ENCODE measurements around the gene CCDC9B.

Gene CCDC9B

GRCh38 chr15:40290918-40291574 is 49.7 kb downstream of the CCDC9B start:
- peak; percentile 39 to 64 for DNase-seq
- no CpG with 5 or more reads among the region's 68 CpGs for WGBS (ENCODE audit: extremely low coverage, insufficient coverage, insufficient read length)
- H3K79me2 ChIP-seq (ENCODE audit: control insufficient read depth, insufficient read depth, low read length, poor library complexity), result no peaks in the 10 kb centered on the region
- H4K8ac ChIP-seq (ENCODE audit: low read depth, low read length), result no peak overlapping the region
- peak overlapping the region; percentile 46 for H2AFZ ChIP-seq (ENCODE audit: insufficient read depth, low read length, poor library complexity)
- H2AK5ac ChIP-seq (ENCODE audit: low read length), result no peak overlapping the region
- H4K12ac ChIP-seq (ENCODE audit: low read depth, low read length), result no peak overlapping the region
- H3K18ac ChIP-seq (ENCODE audit: low read length), result no peak overlapping the region
- H3K14ac ChIP-seq (ENCODE audit: low read length), result peak overlapping the region; percentile 33
- peaks cover 2% of the 10 kb centered on the region for H3K9me3 ChIP-seq (ENCODE audit: insufficient read depth, low read depth, low read length)
- H3K27ac ChIP-seq (ENCODE audit: low read depth, low read length), result no peak overlapping the region
- H2BK5ac ChIP-seq (ENCODE audit: low read depth, low read length, poor library complexity), result no peak overlapping the region
- H3K79me1 ChIP-seq (ENCODE audit: low read length), result peaks cover 3% of the 10 kb centered on the region
- H3K4me1 ChIP-seq (ENCODE audit: control insufficient read depth in 1 of 2, insufficient read depth in 2 of 2, low read length in 2 of 2), result peaks cover 14 to 22% of the 10 kb centered on the region in 2 experiments
- H3K4me2 ChIP-seq (ENCODE audit: low read length), result peak overlapping the region; percentile 65
- no peak overlapping the region for H4K91ac ChIP-seq (ENCODE audit: low read depth, low read length)
- peak overlapping the region; percentile 21 for H3K4me3 ChIP-seq (ENCODE audit: low read depth, low read length)
- H3K23ac ChIP-seq (ENCODE audit: low read length), result no peak overlapping the region
- peaks cover 18% of the 10 kb centered on the region for H3K27me3 ChIP-seq (ENCODE audit: insufficient read depth, low read length)
- no peak overlapping the region for H2BK12ac ChIP-seq (ENCODE audit: low read length)
- no peaks in the 10 kb centered on the region for H3K36me3 ChIP-seq (ENCODE audit: control insufficient read depth in 1 of 2, insufficient read depth in 2 of 2, low read length in 2 of 2)
- no peak overlapping the region for H3K9ac ChIP-seq (ENCODE audit: low read length)
- no peak overlapping the region for H3K4ac ChIP-seq (ENCODE audit: low read depth, low read length)
- no peak overlapping the region for H2BK120ac ChIP-seq (ENCODE audit: insufficient read depth, low read length, poor library complexity)

DNA sequence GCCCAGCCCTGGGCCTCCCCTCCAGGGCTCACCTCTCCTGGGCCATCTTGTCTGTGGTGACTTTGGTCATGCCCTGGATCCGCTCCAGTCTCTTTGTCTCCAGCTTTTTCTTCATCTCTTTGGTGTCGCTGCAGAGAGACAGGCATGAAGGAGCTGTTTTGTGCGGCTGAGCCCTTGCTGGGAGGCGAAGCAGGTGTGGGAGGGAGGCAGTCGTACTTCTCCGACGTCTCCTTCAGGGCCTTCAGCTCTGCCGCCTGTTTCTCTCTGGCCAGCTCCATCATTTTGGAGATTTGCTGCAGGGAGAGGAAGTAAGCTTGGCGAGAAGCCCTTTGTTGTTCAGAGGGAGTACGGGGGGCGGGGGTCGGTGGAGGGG is 50.2 kb downstream of the CCDC9B start:
- Histone ChIP-seq H3K4me3 (ENCODE audit: low read depth, low read length) (no peak overlapping the region), H3K14ac (ENCODE audit: low read length) (no peak overlapping the region), H2AK5ac (ENCODE audit: low read length) (no peak overlapping the region), H3K4me1 (ENCODE audit: control insufficient read depth in 1 of 2, insufficient read depth in 2 of 2, low read length in 2 of 2) (peaks cover 19 to 22% of the 10 kb centered on the region in 2 experiments), H2AFZ (ENCODE audit: insufficient read depth, low read length, poor library complexity) (no peak overlapping the region), H3K27ac (ENCODE audit: low read depth, low read length) (no peak overlapping the region), H3K4ac (ENCODE audit: low read depth, low read length) (no peak overlapping the region), H2BK5ac (ENCODE audit: low read depth, low read length, poor library complexity) (no peak overlapping the region), H3K4me2 (ENCODE audit: low read length) (no peak overlapping the region), H2BK12ac (ENCODE audit: low read length) (no peak overlapping the region), H3K36me3 (ENCODE audit: control insufficient read depth in 1 of 2, insufficient read depth in 2 of 2, low read length in 2 of 2) (no peaks in the 10 kb centered on the region), H3K79me1 (ENCODE audit: low read length) (peaks cover 3% of the 10 kb centered on the region), H4K12ac (ENCODE audit: low read depth, low read length) (no peak overlapping the region), H2BK120ac (ENCODE audit: insufficient read depth, low read length, poor library complexity) (no peak overlapping the region), H4K8ac (ENCODE audit: low read depth, low read length) (no peak overlapping the region), H3K79me2 (ENCODE audit: control insufficient read depth, insufficient read depth, low read length, poor library complexity) (no peaks in the 10 kb centered on the region), H4K91ac (ENCODE audit: low read depth, low read length) (no peak overlapping the region), H3K18ac (ENCODE audit: low read length) (no peak overlapping the region), H3K23ac (ENCODE audit: low read length) (no peak overlapping the region), H3K9me3 (ENCODE audit: insufficient read depth, low read depth, low read length) (peaks cover 2% of the 10 kb centered on the region), H3K27me3 (ENCODE audit: insufficient read depth, low read length) (peaks cover 18% of the 10 kb centered on the region), H3K9ac (ENCODE audit: low read length) (no peak overlapping the region)
- no peak for DNase-seq
- no CpG with 5 or more reads among the region's 12 CpGs for WGBS (ENCODE audit: extremely low coverage, insufficient coverage, insufficient read length)

- H2AFZ ChIP-seq (ENCODE audit: insufficient read depth, low read length, poor library complexity), result no peak overlapping the region
- H2BK120ac ChIP-seq (ENCODE audit: insufficient read depth, low read length, poor library complexity), result no peak overlapping the region
- no peak overlapping the region for H3K4me3 ChIP-seq (ENCODE audit: low read depth, low read length)
- H3K18ac ChIP-seq (ENCODE audit: low read length), result no peak overlapping the region
- no peak overlapping the region for H3K4me2 ChIP-seq (ENCODE audit: low read length)
- H3K9ac ChIP-seq (ENCODE audit: low read length), result no peak overlapping the region
- WGBS (ENCODE audit: extremely low coverage, insufficient coverage, insufficient read length), result no CpG with 5 or more reads among the region's 6 CpGs
- no peak overlapping the region for H3K4ac ChIP-seq (ENCODE audit: low read depth, low read length)
- H4K8ac ChIP-seq (ENCODE audit: low read depth, low read length), result no peak overlapping the region
- H3K14ac ChIP-seq (ENCODE audit: low read length), result no peak overlapping the region
- no peak overlapping the region for H3K27ac ChIP-seq (ENCODE audit: low read depth, low read length)
- H3K23ac ChIP-seq (ENCODE audit: low read length), result no peak overlapping the region
- H2BK5ac ChIP-seq (ENCODE audit: low read depth, low read length, poor library complexity), result no peak overlapping the region
- no peak overlapping the region for H2BK12ac ChIP-seq (ENCODE audit: low read length)
- DNase-seq, result no peak
- no peaks in the 10 kb centered on the region for H3K36me3 ChIP-seq (ENCODE audit: control insufficient read depth in 1 of 2, insufficient read depth in 2 of 2, low read length in 2 of 2)
- H4K91ac ChIP-seq (ENCODE audit: low read depth, low read length), result no peak overlapping the region
- H2AK5ac ChIP-seq (ENCODE audit: low read length), result no peak overlapping the region
- H3K79me1 ChIP-seq (ENCODE audit: low read length), result peaks cover 6% of the 10 kb centered on the region
- peaks cover 2% of the 10 kb centered on the region for H3K9me3 ChIP-seq (ENCODE audit: insufficient read depth, low read depth, low read length)
- no peak overlapping the region for H4K12ac ChIP-seq (ENCODE audit: low read depth, low read length)
- peaks cover 22 to 25% of the 10 kb centered on the region in 2 experiments for H3K4me1 ChIP-seq (ENCODE audit: control insufficient read depth in 1 of 2, insufficient read depth in 2 of 2, low read length in 2 of 2)
- peaks cover 18% of the 10 kb centered on the region for H3K27me3 ChIP-seq (ENCODE audit: insufficient read depth, low read length)
- H3K79me2 ChIP-seq (ENCODE audit: control insufficient read depth, insufficient read depth, low read length, poor library complexity), result no peaks in the 10 kb centered on the region
Observed at GRCh38 chr15:40289140-40289775, 51.5 kb downstream of the CCDC9B start.

GRCh38 chr15:40287968-40288367 is 52.8 kb downstream of the CCDC9B start:
- no peak overlapping the region for H3K18ac ChIP-seq (ENCODE audit: low read length)
- no peak overlapping the region for H2BK120ac ChIP-seq (ENCODE audit: insufficient read depth, low read length, poor library complexity)
- no peak overlapping the region for H3K4me3 ChIP-seq (ENCODE audit: low read depth, low read length)
- H3K36me3 ChIP-seq (ENCODE audit: control insufficient read depth in 1 of 2, insufficient read depth in 2 of 2, low read length in 2 of 2), result no peaks in the 10 kb centered on the region
- H4K8ac ChIP-seq (ENCODE audit: low read depth, low read length), result no peak overlapping the region
- H3K27ac ChIP-seq (ENCODE audit: low read depth, low read length), result no peak overlapping the region
- no peak overlapping the region for H3K4me2 ChIP-seq (ENCODE audit: low read length)
- H4K12ac ChIP-seq (ENCODE audit: low read depth, low read length), result no peak overlapping the region
- no peak overlapping the region for H2AK5ac ChIP-seq (ENCODE audit: low read length)
- no peak overlapping the region for H3K14ac ChIP-seq (ENCODE audit: low read length)
- peaks cover 26 to 31% of the 10 kb centered on the region in 2 experiments for H3K4me1 ChIP-seq (ENCODE audit: control insufficient read depth in 1 of 2, insufficient read depth in 2 of 2, low read length in 2 of 2)
- no peak overlapping the region for H4K91ac ChIP-seq (ENCODE audit: low read depth, low read length)
- H3K4ac ChIP-seq (ENCODE audit: low read depth, low read length), result no peak overlapping the region
- no peak overlapping the region for H3K23ac ChIP-seq (ENCODE audit: low read length)
- H3K9me3 ChIP-seq (ENCODE audit: insufficient read depth, low read depth, low read length), result peaks cover 2% of the 10 kb centered on the region
- WGBS (ENCODE audit: extremely low coverage, insufficient coverage, insufficient read length), result no CpG with 5 or more reads among the region's 4 CpGs
- H2BK12ac ChIP-seq (ENCODE audit: low read length), result peak overlapping the region; percentile 23
- no peak overlapping the region for H3K9ac ChIP-seq (ENCODE audit: low read length)
- no peak for DNase-seq
- no peak overlapping the region for H2BK5ac ChIP-seq (ENCODE audit: low read depth, low read length, poor library complexity)
- no peak overlapping the region for H2AFZ ChIP-seq (ENCODE audit: insufficient read depth, low read length, poor library complexity)
- peaks cover 31% of the 10 kb centered on the region for H3K27me3 ChIP-seq (ENCODE audit: insufficient read depth, low read length)
- no peaks in the 10 kb centered on the region for H3K79me2 ChIP-seq (ENCODE audit: control insufficient read depth, insufficient read depth, low read length, poor library complexity)
- H3K79me1 ChIP-seq (ENCODE audit: low read length), result peaks cover 6% of the 10 kb centered on the region

All from trophoblast cell (in vitro differentiated cells and primary cell).